ENCODE results near the gene HK1. TPM values are rescaled to one million over a fixed set of nuclear protein-coding genes. Genes with fewer than 3 reads are reported as not detected.
"Not testable (repeated sequence)": the region's sequence is repeated elsewhere in the genome, so short reads cannot be mapped to it uniquely, and the experiment has no call there.

Gene HK1
- total RNA-seq, 1 donor from 2014 or later, result 219 TPM

GRCh38 chr10:69319841-69320316 is 41.6 kb downstream of the HK1 start:
- H3K9me3 ChIP-seq (replicated peaks), result no peaks in the 10 kb centered on the region
- H3K4me1 ChIP-seq, result peaks cover 76% of the 10 kb centered on the region
- H3K27ac ChIP-seq (replicated peaks), result peak overlapping the region; percentile 98
- intact Hi-C loops (cut with micrococcal nuclease), result loop anchor here (10.0 kb wide), 1 partner anchor 55 kb away; no protein-coding TSS in a partner anchor
- DNase-seq, result no peak
- H3K36me3 ChIP-seq, result no peaks in the 10 kb centered on the region
- no peak for TF ChIP-seq CTCF (IDR thresholded peaks at IDR 0.05; ENCODE audit: borderline replicate concordance)
- H3K27me3 ChIP-seq (ENCODE audit: low read depth), result no peaks in the 10 kb centered on the region
- H3K4me3 ChIP-seq, result peak overlapping the region; percentile 93

- DNase-seq, result no peak
- Histone ChIP-seq H3K4me1 (peaks cover 82% of the 10 kb centered on the region), H3K4me3 (peak overlapping the region; percentile 93), H3K9me3 (replicated peaks) (no peaks in the 10 kb centered on the region), H3K36me3 (no peaks in the 10 kb centered on the region), H3K27ac (replicated peaks) (peak overlapping the region; percentile 98), H3K27me3 (ENCODE audit: low read depth) (no peaks in the 10 kb centered on the region)
- intact Hi-C loops (cut with micrococcal nuclease), result loop anchor here (10.0 kb wide), 1 partner anchor 54 kb away; no protein-coding TSS in a partner anchor
- TF ChIP-seq CTCF (IDR thresholded peaks at IDR 0.05; ENCODE audit: borderline replicate concordance), result no peak
Observed at GRCh38 chr10:69320521-69320920, 42.2 kb downstream of the HK1 start.

- no peak for DNase-seq
- intact Hi-C loops (cut with micrococcal nuclease), result loop anchor here (10.0 kb wide), 1 partner anchor 54 kb away; no protein-coding TSS in a partner anchor
- H3K9me3 ChIP-seq (replicated peaks), result no peaks in the 10 kb centered on the region
- H3K4me1 ChIP-seq, result peaks cover 88% of the 10 kb centered on the region
- no peaks in the 10 kb centered on the region for H3K27me3 ChIP-seq (ENCODE audit: low read depth)
- no peak overlapping the region for H3K4me3 ChIP-seq
- no peak for TF ChIP-seq CTCF (IDR thresholded peaks at IDR 0.05; ENCODE audit: borderline replicate concordance)
- peak overlapping the region; percentile 98 for H3K27ac ChIP-seq (replicated peaks)
- no peaks in the 10 kb centered on the region for H3K36me3 ChIP-seq
Observed at GRCh38 chr10:69321039-69321715, 42.9 kb downstream of the HK1 start.

GRCh38 chr10:69321865-69322264 is 43.6 kb downstream of the HK1 start:
- DNase-seq, result no peak
- Histone ChIP-seq H3K27ac (replicated peaks) (peak overlapping the region; percentile 98), H3K4me1 (peaks cover 90% of the 10 kb centered on the region), H3K9me3 (replicated peaks) (no peaks in the 10 kb centered on the region), H3K36me3 (no peaks in the 10 kb centered on the region), H3K4me3 (no peak overlapping the region), H3K27me3 (ENCODE audit: low read depth) (no peaks in the 10 kb centered on the region)
- intact Hi-C loops (cut with micrococcal nuclease), result loop anchor here (10.0 kb wide), 1 partner anchor 53 kb away; no protein-coding TSS in a partner anchor
- TF ChIP-seq CTCF (IDR thresholded peaks at IDR 0.05; ENCODE audit: borderline replicate concordance), result no peak

- not testable (repeated sequence) for DNase-seq; H3K9me3 ChIP-seq (replicated peaks); H3K36me3 ChIP-seq; H3K27me3 ChIP-seq (ENCODE audit: low read depth); H3K4me3 ChIP-seq
- peak overlapping the region; percentile 98 for H3K27ac ChIP-seq (replicated peaks)
- H3K4me1 ChIP-seq, result peaks cover 94% of the 10 kb centered on the region
- intact Hi-C loops (cut with micrococcal nuclease), result loop anchor here (10.0 kb wide), 1 partner anchor 52 kb away; no protein-coding TSS in a partner anchor
Observed at GRCh38 chr10:69322346-69322745, 44.0 kb downstream of the HK1 start.

GRCh38 chr10:69323622-69324021 is 45.3 kb downstream of the HK1 start:
- Histone ChIP-seq H3K27me3 (ENCODE audit: low read depth) (no peaks in the 10 kb centered on the region), H3K36me3 (no peaks in the 10 kb centered on the region), H3K9me3 (replicated peaks) (no peaks in the 10 kb centered on the region), H3K27ac (replicated peaks) (peak overlapping the region; percentile 60), H3K4me3 (no peak overlapping the region), H3K4me1 (peaks cover 96% of the 10 kb centered on the region)
- intact Hi-C loops (cut with micrococcal nuclease), result loop anchor here (10.0 kb wide), 1 partner anchor 51 kb away; no protein-coding TSS in a partner anchor
- no peak for TF ChIP-seq CTCF (IDR thresholded peaks at IDR 0.05; ENCODE audit: borderline replicate concordance)
- DNase-seq, result no peak
